Liver (tissue), 9 donors: Measurements from ENCODE around the gene FKBP14. TPM values are rescaled to one million over a fixed set of nuclear protein-coding genes. Genes with fewer than 3 reads are reported as not detected.

Experiments used
- DNase-seq: peaks from one replicate; pipeline ENCODE4 v3.0.0-alpha.2; 2017; ENCODE audit warnings: low spot score
- H3K27ac ChIP-seq, 2 donors: one replicate each; pipeline ENCODE4 v1.7.0; 2013; ENCODE audit warnings: inconsistent platforms in 2 of 2, low read length in 2 of 2, control low read depth in 1 of 2, low read depth in 1 of 2, mild to moderate bottlenecking in 1 of 2
- H3K27me3 ChIP-seq, 4 donors: one replicate each; pipeline versions ENCODE4 v1.6.1 to v1.7.0; 2013; ENCODE audit warnings: low read length in 3 of 4, inconsistent platforms in 1 of 4, mild to moderate bottlenecking in 1 of 4, moderate library complexity in 1 of 4; ENCODE audit not compliant: control insufficient read depth in 4 of 4, insufficient read depth in 4 of 4
- H3K36me3 ChIP-seq, 4 donors: one replicate each; pipeline versions ENCODE4 v1.6.1 to v1.7.0; 2013; ENCODE audit warnings: low read length in 3 of 4, mild to moderate bottlenecking in 3 of 4, low read depth in 1 of 4, moderate library complexity in 1 of 4; ENCODE audit not compliant: control insufficient read depth in 4 of 4, insufficient read depth in 3 of 4
- H3K4me1 ChIP-seq, 4 donors: one replicate each; pipeline versions ENCODE4 v1.6.1 to v1.7.0; 2013; ENCODE audit warnings: low read length in 3 of 4, mild to moderate bottlenecking in 3 of 4, moderate library complexity in 1 of 4; ENCODE audit not compliant: control insufficient read depth in 4 of 4, insufficient read depth in 4 of 4
- H3K4me3 ChIP-seq, 3 donors: one replicate each; pipeline versions ENCODE4 v1.6.1 to v1.7.0; 2013; ENCODE audit warnings: low read length in 3 of 3, control low read depth in 1 of 3, low read depth in 1 of 3, mild to moderate bottlenecking in 1 of 3
- H3K9ac ChIP-seq, 2 donors: one replicate each; pipeline ENCODE4 v1.7.0; 2013; ENCODE audit warnings: low read length in 2 of 2, mild to moderate bottlenecking in 2 of 2, moderate library complexity in 2 of 2, control low read depth in 1 of 2, low read depth in 1 of 2
- H3K9me3 ChIP-seq, 4 donors: one replicate each; pipeline versions ENCODE4 v1.6.1 to v1.7.0; 2013; ENCODE audit warnings: low read length in 3 of 4; ENCODE audit not compliant: control insufficient read depth in 4 of 4
- ATF3 ChIP-seq: IDR thresholded peaks from 2 replicates; pipeline ENCODE4 v1.6.1; 2016; ENCODE audit warnings: antibody characterized with exemption
- CTCF ChIP-seq: fragments of 150-350 bp; IDR thresholded peaks from 2 replicates; pipeline ENCODE4 v1.5.1; 2017; ENCODE audit warnings: improper control_type of control experiment, low read depth, low read length; ENCODE audit not compliant: missing input control
- EGR1 ChIP-seq, 2 donors: IDR thresholded peaks; 2 replicates each; pipeline ENCODE4 v1.6.1; 2016 to 2018; ENCODE audit warnings: antibody characterized with exemption in 2 of 2, low read depth in 2 of 2
- FOXA1 ChIP-seq: IDR thresholded peaks from 2 replicates; pipeline ENCODE4 v1.6.1; 2016; ENCODE audit warnings: antibody characterized with exemption
- FOXA2 ChIP-seq: IDR thresholded peaks from 2 replicates; pipeline ENCODE4 v1.6.1; 2016; ENCODE audit warnings: antibody characterized with exemption
- GABPA ChIP-seq, 2 donors: IDR thresholded peaks in 1 of 2; conservative IDR thresholded peaks in 1 of 2; 2 replicates each; pipeline ENCODE4 v1.6.1; 2016; ENCODE audit warnings: antibody characterized with exemption in 2 of 2, mild to moderate bottlenecking in 1 of 2, moderate library complexity in 1 of 2
- HNF4A ChIP-seq, 2 donors: conservative IDR thresholded peaks; 2 replicates each; pipeline ENCODE4 v1.6.1; 2016; ENCODE audit warnings: antibody characterized with exemption in 2 of 2, mild to moderate bottlenecking in 2 of 2
- HNF4G ChIP-seq: IDR thresholded peaks from 2 replicates; pipeline ENCODE4 v1.6.1; 2016; ENCODE audit warnings: antibody characterized with exemption
- JUND ChIP-seq, 2 donors: IDR thresholded peaks; 2 replicates each; pipeline ENCODE4 v1.6.1; 2016; ENCODE audit warnings: antibody characterized with exemption in 2 of 2
- MAX ChIP-seq: IDR thresholded peaks from 2 replicates; pipeline ENCODE4 v1.6.1; 2016; ENCODE audit warnings: antibody characterized with exemption
- NR2F2 ChIP-seq: IDR thresholded peaks from 2 replicates; pipeline ENCODE4 v1.6.1; 2016; ENCODE audit warnings: antibody characterized with exemption
- RAD21 ChIP-seq, 2 donors: IDR thresholded peaks; 2 replicates each; pipeline ENCODE4 v1.6.1; 2016; ENCODE audit warnings: antibody characterized with exemption in 2 of 2, mild to moderate bottlenecking in 2 of 2
- REST ChIP-seq: IDR thresholded peaks from 2 replicates; pipeline ENCODE4 v1.6.1; 2016; ENCODE audit warnings: antibody characterized with exemption, mild to moderate bottlenecking
- RXRA ChIP-seq, 2 donors: IDR thresholded peaks; 2 replicates each; pipeline ENCODE4 v1.6.1; 2017 to 2018; ENCODE audit warnings: antibody characterized with exemption in 2 of 2, mild to moderate bottlenecking in 1 of 2
- SP1 ChIP-seq: IDR thresholded peaks from 2 replicates; pipeline ENCODE4 v1.6.1; 2018; ENCODE audit warnings: antibody characterized with exemption, mild to moderate bottlenecking
- TAF1 ChIP-seq: conservative IDR thresholded peaks from 2 replicates; pipeline ENCODE4 v1.6.1; 2016; ENCODE audit warnings: antibody characterized with exemption, mild to moderate bottlenecking
- YY1 ChIP-seq: IDR thresholded peaks from 2 replicates; pipeline ENCODE4 v1.6.1; 2016; ENCODE audit warnings: antibody characterized with exemption, mild to moderate bottlenecking
- ZBTB33 ChIP-seq: IDR thresholded peaks from 2 replicates; pipeline ENCODE4 v1.6.1; 2016; ENCODE audit warnings: antibody characterized with exemption
- polyA plus RNA-seq, 2 donors: library from polyadenylated mRNA; stranded (reverse) in 1 of 2; unstranded in 1 of 2; fragments of 200-250 nt in 1 of 2; fragments of >200 nt in 1 of 2; fragmentation: Nextera tagmentation in 1 of 2; extraction: Ambion mirVana in 1 of 2; gene quantifications; one replicate each; pipeline versions ENCODE4 v1.2.1 to v1.2.3, GENCODE V29; 2013 to 2015
- total RNA-seq, 2 donors: library from RNA; depleted of rRNA; stranded (reverse); fragments of >200 nt; gene quantifications; one replicate each; pipeline ENCODE4 v1.2.3, GENCODE V29; 2014
- donor health status: healthy.
- donor health status: healthy.
- donor health status: healthy.
- donor health status: healthy.
- donor health status: healthy.

The FKBP14 gene
- total and polyA plus RNA-seq, 4 donors: 2.6 to 6.1 (median 3.5) TPM

- H3K9ac ChIP-seq: no peak overlapping the region
- no peak overlapping the region for H3K4me3 ChIP-seq
- peaks cover 0 to 4% (median 2%) of the 10 kb centered on the region in 4 donors for H3K36me3 ChIP-seq
- DNase-seq: no peak
- no peak overlapping the region for H3K27ac ChIP-seq
- H3K9me3 ChIP-seq: no peaks in the 10 kb centered on the region
- TF ChIP-seq ZBTB33: no peak
- TF ChIP-seq RXRA (IDR thresholded peaks at IDR 0.05): no peak
- TF ChIP-seq JUND (IDR thresholded peaks at IDR 0.05): no peak
- TF ChIP-seq REST: no peak
- TF ChIP-seq FOXA2: no peak
- TF ChIP-seq HNF4A (conservative IDR thresholded peaks at IDR 0.05): no peak
- no peak for TF ChIP-seq SP1
- no peak for TF ChIP-seq YY1
- no peak for TF ChIP-seq CTCF
- TF ChIP-seq TAF1: no peak
- no peak for TF ChIP-seq GABPA (IDR thresholded peaks at IDR 0.05 in 1 of 2, conservative IDR thresholded peaks at IDR 0.05 in 1 of 2)
- TF ChIP-seq FOXA1: no peak
- TF ChIP-seq EGR1 (IDR thresholded peaks at IDR 0.05; ENCODE audit: low read depth in 2 of 2): no peak
- no peak for TF ChIP-seq ATF3
- TF ChIP-seq NR2F2: no peak
- no peak for TF ChIP-seq MAX
- TF ChIP-seq HNF4G: no peak
- no peak for TF ChIP-seq RAD21 (IDR thresholded peaks at IDR 0.05)
- H3K4me1 ChIP-seq: no peaks in the 10 kb centered on the region
- H3K27me3 ChIP-seq: no peaks in the 10 kb centered on the region
Observed at GRCh38 chr7:30018451-30018850, 8.1 kb downstream of the FKBP14 start.
